Astrocyte (in vitro differentiated cells and primary cell): ENCODE data around the gene CEACAM18.

ENCODE experiments used
- EZH2 ChIP-seq: IDR thresholded peaks from 2 replicates; pipeline ENCODE4 v1.6.1; 2012; ENCODE audit warnings: mild to moderate bottlenecking, low read length, inconsistent platforms; ENCODE audit not compliant: insufficient read depth
- TF ChIP-seq, protein P1 (sequence below): IDR thresholded peaks from 2 replicates; pipeline ENCODE4 v1.5.1; 2011; ENCODE audit warnings: low read depth, mild to moderate bottlenecking, inconsistent platforms, low read length, moderate library complexity; ENCODE audit not compliant: insufficient read depth

DNA sequence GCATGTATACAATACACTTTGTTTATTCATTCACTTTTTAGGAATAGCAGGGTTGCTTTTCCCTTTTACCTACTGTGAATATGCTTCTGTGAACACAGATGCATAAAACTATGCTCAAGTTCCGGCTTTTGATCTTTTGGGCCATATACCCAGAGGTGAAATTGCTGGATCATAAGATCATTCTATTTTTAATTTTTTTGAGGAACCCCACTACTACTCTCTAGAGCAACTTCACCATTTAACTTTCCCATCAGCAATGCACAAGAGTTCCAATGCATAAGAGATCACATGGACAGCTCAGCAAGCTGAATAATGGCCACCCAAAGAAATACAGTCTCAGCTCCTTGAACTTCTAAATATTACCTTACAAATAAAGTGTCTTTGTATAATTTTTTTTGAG lies 43.9 kb upstream of the CEACAM18 start:
- TF ChIP-seq, protein P1, sequence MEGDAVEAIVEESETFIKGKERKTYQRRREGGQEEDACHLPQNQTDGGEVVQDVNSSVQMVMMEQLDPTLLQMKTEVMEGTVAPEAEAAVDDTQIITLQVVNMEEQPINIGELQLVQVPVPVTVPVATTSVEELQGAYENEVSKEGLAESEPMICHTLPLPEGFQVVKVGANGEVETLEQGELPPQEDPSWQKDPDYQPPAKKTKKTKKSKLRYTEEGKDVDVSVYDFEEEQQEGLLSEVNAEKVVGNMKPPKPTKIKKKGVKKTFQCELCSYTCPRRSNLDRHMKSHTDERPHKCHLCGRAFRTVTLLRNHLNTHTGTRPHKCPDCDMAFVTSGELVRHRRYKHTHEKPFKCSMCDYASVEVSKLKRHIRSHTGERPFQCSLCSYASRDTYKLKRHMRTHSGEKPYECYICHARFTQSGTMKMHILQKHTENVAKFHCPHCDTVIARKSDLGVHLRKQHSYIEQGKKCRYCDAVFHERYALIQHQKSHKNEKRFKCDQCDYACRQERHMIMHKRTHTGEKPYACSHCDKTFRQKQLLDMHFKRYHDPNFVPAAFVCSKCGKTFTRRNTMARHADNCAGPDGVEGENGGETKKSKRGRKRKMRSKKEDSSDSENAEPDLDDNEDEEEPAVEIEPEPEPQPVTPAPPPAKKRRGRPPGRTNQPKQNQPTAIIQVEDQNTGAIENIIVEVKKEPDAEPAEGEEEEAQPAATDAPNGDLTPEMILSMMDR, result no peak
- no peak for TF ChIP-seq EZH2
